Hepatocyte (in vitro differentiated cells): ENCODE results near the gene GPR78. TPM values are rescaled to one million over a fixed set of nuclear protein-coding genes. Genes with fewer than 3 reads are reported as not detected.

Source experiments
- DNase-seq: peaks from one replicate; pipeline ENCODE4 v3.0.0-alpha.2; 2016; ENCODE audit warnings: low spot score
- H2AFZ ChIP-seq: fragments of 200-600 bp; sonication (generic); 2 replicates; pipeline ENCODE4 v1.6.0; 2016; ENCODE audit warnings: antibody characterized with exemption, mild to moderate bottlenecking
- H3K27ac ChIP-seq: fragments of 200-600 bp; sonication (generic); 2 replicates; pipeline ENCODE4 v1.5.1; 2016; ENCODE audit warnings: mild to moderate bottlenecking
- H3K27me3 ChIP-seq: fragments of 200-600 bp; sonication (generic); 2 replicates; pipeline ENCODE4 v1.6.1; 2016
- H3K36me3 ChIP-seq: fragments of 200-600 bp; sonication (generic); replicated peaks from 2 replicates; pipeline ENCODE4 v1.5.1; 2016; ENCODE audit warnings: low read depth; ENCODE audit not compliant: insufficient read depth
- H3K4me1 ChIP-seq: fragments of 200-600 bp; sonication (generic); 2 replicates; pipeline ENCODE4 v1.5.1; 2016; ENCODE audit warnings: mild to moderate bottlenecking, moderate library complexity; ENCODE audit not compliant: insufficient read depth
- H3K4me2 ChIP-seq: fragments of 200-600 bp; sonication (generic); 2 replicates; pipeline ENCODE4 v1.6.0; 2016
- H3K4me3 ChIP-seq: fragments of 200-600 bp; sonication (generic); 2 replicates; pipeline ENCODE4 v1.5.1; 2016; ENCODE audit warnings: mild to moderate bottlenecking
- H3K79me2 ChIP-seq: fragments of 200-600 bp; sonication (generic); 2 replicates; pipeline ENCODE4 v1.6.0; 2017; ENCODE audit warnings: mild to moderate bottlenecking
- H3K9me2 ChIP-seq: fragments of 200-600 bp; sonication (generic); replicated peaks from 2 replicates; pipeline ENCODE4 v1.6.0; 2017; ENCODE audit warnings: mild to moderate bottlenecking; ENCODE audit not compliant: insufficient read depth
- H3K9me3 ChIP-seq: fragments of 200-600 bp; sonication (generic); 2 replicates; pipeline ENCODE4 v1.5.1; 2016; ENCODE audit warnings: low read depth, mild to moderate bottlenecking
- H4K20me1 ChIP-seq: fragments of 200-600 bp; sonication (generic); 2 replicates; pipeline ENCODE4 v1.6.0; 2016; ENCODE audit warnings: mild to moderate bottlenecking; ENCODE audit not compliant: insufficient read depth, poor library complexity, severe bottlenecking
- EZH2 ChIP-seq: fragments of 200-600 bp; sonication (generic); IDR thresholded peaks from 2 replicates; pipeline ENCODE4 v1.6.1; 2016; ENCODE audit warnings: antibody characterized with exemption, mild to moderate bottlenecking, borderline replicate concordance
- EZH2phosphoT487 ChIP-seq: fragments of 200-600 bp; sonication (generic); IDR thresholded peaks from one replicate; pipeline ENCODE4 v1.6.1; 2018; ENCODE audit warnings: antibody characterized with exemption, mild to moderate bottlenecking, low read depth, moderate library complexity; ENCODE audit not compliant: unreplicated experiment, severe bottlenecking
- WGBS: methylation state at CpG from one replicate; pipeline ENCODE4 v1.1.6; 2016; ENCODE audit warnings: low lambda C conversion rate; ENCODE audit errors: missing lambda C conversion rate; 5-methylcytosine and 5-hydroxymethylcytosine counted together
- polyA plus RNA-seq: library from polyadenylated mRNA; unstranded; fragments of >200 nt; fragmentation: Nextera tagmentation; extraction: Ambion mirVana; gene quantifications from 2 replicates; pipeline ENCODE4 v1.2.1, GENCODE V29; 2016
- total RNA-seq: library from RNA; depleted of rRNA; stranded (reverse); fragments of >200 nt; gene quantifications from 2 replicates; pipeline ENCODE4 v1.2.3, GENCODE V29; 2014
- TF ChIP-seq, protein P1 (sequence below): fragments of 200-600 bp; sonication (generic); IDR thresholded peaks from 2 replicates; pipeline ENCODE4 v1.5.1; 2016; ENCODE audit warnings: antibody characterized with exemption, mild to moderate bottlenecking; ENCODE audit not compliant: poor library complexity

The GPR78 gene
- total and polyA plus RNA-seq, 2 experiments from 2014 or later, result 0.28 to 1.0 TPM

DNA sequence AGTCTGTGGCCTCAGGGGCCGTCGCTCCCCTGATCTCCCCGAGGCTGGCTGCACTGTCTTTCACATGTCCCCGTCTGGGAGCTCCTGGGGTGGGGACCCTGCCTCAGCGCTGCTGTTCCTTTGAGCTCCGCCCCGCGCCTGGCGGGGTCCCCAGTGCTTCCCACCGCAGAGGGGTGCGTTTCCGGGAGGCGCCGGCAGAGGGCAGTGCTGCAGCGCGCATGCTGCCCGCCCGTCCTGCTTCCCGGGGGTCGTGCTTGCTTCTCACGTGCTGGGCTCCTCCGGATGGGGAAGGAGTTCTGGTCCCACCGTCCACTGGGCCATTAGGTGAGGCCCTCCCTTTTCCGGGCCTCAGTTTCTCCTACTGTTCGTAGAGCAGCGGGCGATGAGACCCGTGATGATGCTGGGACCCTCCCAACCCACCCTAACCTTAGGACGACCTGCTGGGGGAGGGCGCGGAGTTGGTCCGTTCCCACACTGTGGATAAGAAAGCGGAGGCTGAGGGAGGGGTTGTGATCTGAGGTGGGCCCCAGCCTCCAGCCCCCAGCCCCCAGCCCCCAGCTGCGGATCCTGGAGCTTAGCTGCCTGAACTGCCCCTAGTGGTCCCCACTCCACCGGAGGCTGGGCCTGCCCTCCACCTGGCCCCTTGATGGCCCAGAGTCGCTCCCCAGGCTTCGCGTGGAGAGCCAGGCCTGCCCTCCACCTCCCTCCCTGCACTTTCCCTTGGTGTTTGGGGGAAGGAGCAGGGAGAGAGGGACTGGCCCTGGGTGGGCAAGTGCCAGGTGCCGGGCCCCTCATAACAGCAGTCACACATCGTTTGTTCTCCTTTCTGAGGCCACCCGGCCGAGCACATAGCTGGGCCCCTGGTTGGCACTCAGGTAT, 27.6 kb downstream of the GPR78 start:
- Histone ChIP-seq H3K79me2 (no peaks in the 10 kb centered on the region), H2AFZ (no peak overlapping the region), H3K4me3 (no peak overlapping the region), H3K9me2 (no peaks in the 10 kb centered on the region), H3K4me2 (peak overlapping the region; percentile 62), H4K20me1 (no peaks in the 10 kb centered on the region), H3K27ac (no peak overlapping the region), H3K36me3 (no peaks in the 10 kb centered on the region), H3K4me1 (no peaks in the 10 kb centered on the region), H3K27me3 (no peaks in the 10 kb centered on the region), H3K9me3 (no peaks in the 10 kb centered on the region)
- 36% methylated on average over 35 of the region's 42 CpGs for WGBS
- TF ChIP-seq EZH2, result no peak
- TF ChIP-seq EZH2phosphoT487, result no peak
- TF ChIP-seq, protein P1, sequence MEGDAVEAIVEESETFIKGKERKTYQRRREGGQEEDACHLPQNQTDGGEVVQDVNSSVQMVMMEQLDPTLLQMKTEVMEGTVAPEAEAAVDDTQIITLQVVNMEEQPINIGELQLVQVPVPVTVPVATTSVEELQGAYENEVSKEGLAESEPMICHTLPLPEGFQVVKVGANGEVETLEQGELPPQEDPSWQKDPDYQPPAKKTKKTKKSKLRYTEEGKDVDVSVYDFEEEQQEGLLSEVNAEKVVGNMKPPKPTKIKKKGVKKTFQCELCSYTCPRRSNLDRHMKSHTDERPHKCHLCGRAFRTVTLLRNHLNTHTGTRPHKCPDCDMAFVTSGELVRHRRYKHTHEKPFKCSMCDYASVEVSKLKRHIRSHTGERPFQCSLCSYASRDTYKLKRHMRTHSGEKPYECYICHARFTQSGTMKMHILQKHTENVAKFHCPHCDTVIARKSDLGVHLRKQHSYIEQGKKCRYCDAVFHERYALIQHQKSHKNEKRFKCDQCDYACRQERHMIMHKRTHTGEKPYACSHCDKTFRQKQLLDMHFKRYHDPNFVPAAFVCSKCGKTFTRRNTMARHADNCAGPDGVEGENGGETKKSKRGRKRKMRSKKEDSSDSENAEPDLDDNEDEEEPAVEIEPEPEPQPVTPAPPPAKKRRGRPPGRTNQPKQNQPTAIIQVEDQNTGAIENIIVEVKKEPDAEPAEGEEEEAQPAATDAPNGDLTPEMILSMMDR, result peak; percentile 95
- peak; percentile 53 for DNase-seq

DNA sequence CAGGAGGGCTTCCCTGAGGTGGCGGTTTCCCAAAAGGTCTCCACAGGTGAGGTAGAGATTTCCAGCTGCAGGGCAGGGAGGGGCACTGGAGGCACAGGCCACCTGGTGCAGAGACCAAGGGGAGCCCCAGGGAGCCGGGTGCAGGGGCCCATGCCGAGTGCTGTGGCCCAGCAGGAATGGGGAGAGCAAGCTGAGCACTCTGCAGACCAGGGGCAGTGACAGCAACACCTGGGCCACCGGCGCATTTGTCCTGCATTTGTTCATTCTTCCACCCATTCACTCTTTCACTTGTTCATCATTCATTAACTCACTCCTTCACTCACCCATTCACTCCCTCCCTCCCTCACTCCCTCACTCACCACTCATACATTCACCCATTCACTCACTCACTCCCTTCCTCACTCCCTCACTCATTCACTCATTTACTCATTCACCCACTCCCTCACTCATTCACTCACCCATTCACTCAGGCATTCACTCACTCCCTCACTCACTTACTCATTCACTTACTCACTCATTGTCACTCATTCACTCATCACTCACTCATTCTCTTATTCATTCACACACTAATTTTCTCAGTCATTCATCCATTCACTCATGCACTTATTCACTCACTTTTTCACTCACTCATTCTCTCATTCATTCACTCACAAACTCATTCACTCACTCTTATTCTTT, 28.7 kb downstream of the GPR78 start:
- TF ChIP-seq EZH2phosphoT487 (no peak), EZH2 (no peak)
- TF ChIP-seq, protein P1, result no peak
- no peaks in the 10 kb centered on the region for H3K27me3 ChIP-seq
- no peak overlapping the region for H3K4me2 ChIP-seq
- no peak overlapping the region for H3K4me3 ChIP-seq
- H3K27ac ChIP-seq, result no peak overlapping the region
- no peaks in the 10 kb centered on the region for H3K4me1 ChIP-seq
- H3K79me2 ChIP-seq, result no peaks in the 10 kb centered on the region
- H4K20me1 ChIP-seq, result no peaks in the 10 kb centered on the region
- no peaks in the 10 kb centered on the region for H3K9me2 ChIP-seq
- no peaks in the 10 kb centered on the region for H3K9me3 ChIP-seq
- no peaks in the 10 kb centered on the region for H3K36me3 ChIP-seq
- 80% methylated on average over 4 of the region's 5 CpGs for WGBS
- no peak overlapping the region for H2AFZ ChIP-seq
- no peak for DNase-seq

DNA sequence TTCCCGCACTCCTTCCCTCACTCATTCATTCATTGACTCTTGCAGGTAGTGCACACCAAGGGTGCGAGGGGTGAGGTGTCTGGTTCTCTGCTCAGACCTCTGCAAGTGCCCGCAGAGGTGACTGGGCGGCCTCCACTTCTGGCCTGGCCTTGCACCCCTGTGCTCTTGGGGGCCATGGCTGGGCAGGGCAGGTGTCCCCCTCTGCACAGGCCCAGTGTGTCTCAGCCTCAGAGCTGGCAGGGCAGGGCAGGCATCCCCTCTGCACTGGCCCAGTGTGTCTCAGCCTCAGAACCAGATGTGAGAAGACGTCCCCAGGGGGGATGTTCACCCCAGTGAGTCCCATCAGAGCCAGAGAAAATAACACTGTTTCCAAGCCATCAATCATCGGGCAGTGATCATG, 29.2 kb downstream of the GPR78 start:
- DNase-seq, result no peak
- Histone ChIP-seq H3K4me1 (no peaks in the 10 kb centered on the region), H3K36me3 (no peaks in the 10 kb centered on the region), H3K27me3 (no peaks in the 10 kb centered on the region), H3K9me2 (no peaks in the 10 kb centered on the region), H3K79me2 (no peaks in the 10 kb centered on the region), H3K27ac (no peak overlapping the region), H3K9me3 (no peaks in the 10 kb centered on the region), H3K4me2 (no peak overlapping the region), H2AFZ (no peak overlapping the region), H4K20me1 (no peaks in the 10 kb centered on the region), H3K4me3 (no peak overlapping the region)
- 90% methylated on average over 6 of the region's 6 CpGs for WGBS
- no peak for TF ChIP-seq EZH2phosphoT487
- no peak for TF ChIP-seq EZH2
- TF ChIP-seq, protein P1, result no peak
